ENCODE data around the gene TSNAX. TPM values are rescaled to one million over a fixed set of nuclear protein-coding genes. Genes with fewer than 3 reads are reported as not detected.

The TSNAX gene
- total RNA-seq, 4 donors from 2014 or later, result 11.3 to 18.2 (median 14.9) TPM

- H3K9me3 ChIP-seq, result no peaks in the 10 kb centered on the region
- H3K4me3 ChIP-seq, result no peak overlapping the region
- no peak overlapping the region for H3K27ac ChIP-seq
- no peak for DNase-seq
- H3K27me3 ChIP-seq, result no peaks in the 10 kb centered on the region
- H3K4me1 ChIP-seq, result no peaks in the 10 kb centered on the region
- TF ChIP-seq POLR2A (IDR thresholded peaks at IDR 0.05) (no peak), CTCF (IDR thresholded peaks at IDR 0.05) (no peak)
- no peaks in the 10 kb centered on the region for H3K36me3 ChIP-seq
These were observed 75.8 kb downstream of the TSNAX start for GRCh38 chr1:231604276-231604621.

GRCh38 chr1:231605149-231606100 is 77.0 kb downstream of the TSNAX start:
- Histone ChIP-seq H3K9me3 (no peaks in the 10 kb centered on the region), H3K27me3 (no peaks in the 10 kb centered on the region), H3K27ac (no peak overlapping the region), H3K4me3 (no peak overlapping the region), H3K36me3 (no peaks in the 10 kb centered on the region), H3K4me1 (no peaks in the 10 kb centered on the region)
- no peak for DNase-seq
- no peak for TF ChIP-seq POLR2A (IDR thresholded peaks at IDR 0.05)
- TF ChIP-seq CTCF (IDR thresholded peaks at IDR 0.05), result no peak

- no peaks in the 10 kb centered on the region for H3K4me1 ChIP-seq
- no peak overlapping the region for H3K4me3 ChIP-seq
- DNase-seq, result no peak
- TF ChIP-seq POLR2A (IDR thresholded peaks at IDR 0.05) (no peak), CTCF (IDR thresholded peaks at IDR 0.05) (no peak)
- no peaks in the 10 kb centered on the region for H3K27me3 ChIP-seq
- no peak overlapping the region for H3K27ac ChIP-seq
- no peaks in the 10 kb centered on the region for H3K36me3 ChIP-seq
- no peaks in the 10 kb centered on the region for H3K9me3 ChIP-seq
These were observed 78.2 kb downstream of the TSNAX start for GRCh38 chr1:231606712-231607111.

DNA sequence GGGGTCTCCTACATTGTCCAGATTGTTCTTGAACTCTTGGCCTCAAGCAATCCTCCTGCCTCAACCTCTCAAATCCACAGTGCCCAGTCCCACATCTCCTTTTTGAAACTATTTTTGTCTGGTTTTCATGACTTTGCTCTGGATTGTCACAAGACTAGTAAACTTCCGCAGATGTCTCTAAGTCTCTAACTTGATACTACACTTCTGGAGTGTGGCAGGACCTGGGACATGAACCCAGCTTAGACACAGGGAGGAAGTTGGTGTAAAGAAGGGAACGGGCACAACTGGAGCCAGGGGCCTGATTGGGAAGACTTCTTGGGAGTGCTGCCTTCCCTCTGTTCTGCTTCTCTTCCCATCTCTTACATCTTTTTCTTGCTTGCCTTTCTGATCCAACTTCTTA is 81.9 kb downstream of the TSNAX start:
- no peak for TF ChIP-seq POLR2A (IDR thresholded peaks at IDR 0.05)
- TF ChIP-seq CTCF (IDR thresholded peaks at IDR 0.05), result no peak
- peaks cover 0 to 23% (median 3%) of the 10 kb centered on the region in 4 donors for H3K4me1 ChIP-seq
- H3K27ac ChIP-seq, result no peak overlapping the region
- no peaks in the 10 kb centered on the region for H3K27me3 ChIP-seq
- H3K9me3 ChIP-seq, result no peaks in the 10 kb centered on the region
- no peak for DNase-seq
- H3K36me3 ChIP-seq, result no peaks in the 10 kb centered on the region
- no peak overlapping the region for H3K4me3 ChIP-seq

DNA sequence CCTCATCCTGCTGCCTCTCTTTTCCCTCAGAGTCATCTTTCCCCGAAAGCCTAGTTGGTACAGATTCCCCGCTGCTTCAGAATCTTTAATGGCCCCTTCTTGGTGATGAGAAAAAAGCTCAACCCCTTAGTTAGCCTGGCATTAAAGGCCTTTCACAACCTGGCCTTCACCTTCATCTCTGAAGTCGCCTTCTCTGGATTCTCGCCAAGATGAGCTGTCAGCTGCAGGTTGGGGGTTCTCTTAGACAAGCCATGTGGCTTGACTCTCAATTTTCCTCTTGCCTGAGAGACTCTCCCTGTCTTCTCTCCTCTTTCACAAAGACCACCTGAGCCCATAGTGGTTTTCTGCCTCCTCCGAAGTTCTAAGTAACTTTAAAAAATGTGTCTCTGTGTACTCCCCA is 82.6 kb downstream of the TSNAX start:
- Histone ChIP-seq H3K36me3 (no peaks in the 10 kb centered on the region), H3K27me3 (no peaks in the 10 kb centered on the region), H3K4me1 (peaks cover 0 to 23% (median 3%) of the 10 kb centered on the region in 4 donors), H3K27ac (no peak overlapping the region), H3K9me3 (no peaks in the 10 kb centered on the region), H3K4me3 (no peak overlapping the region)
- DNase-seq, result no peak
- no peak for TF ChIP-seq POLR2A (IDR thresholded peaks at IDR 0.05)
- no peak for TF ChIP-seq CTCF (IDR thresholded peaks at IDR 0.05)

Measured in Peyer's patch (tissue), 4 donors.